DND-41 (cell line): ENCODE data around the gene VPS35L.

Experiments used
- EZH2 ChIP-seq: IDR thresholded peaks from 3 replicates; pipeline ENCODE4 v1.6.1; 2012; ENCODE audit warnings: borderline replicate concordance, low read depth, mild to moderate bottlenecking, moderate library complexity, low read length, inconsistent platforms; ENCODE audit not compliant: severe bottlenecking
- TF ChIP-seq, protein P1 (sequence below): IDR thresholded peaks from 2 replicates; pipeline ENCODE4 v1.5.1; 2012; ENCODE audit warnings: borderline replicate concordance, low read length, moderate library complexity, mild to moderate bottlenecking; ENCODE audit not compliant: poor library complexity, severe bottlenecking; ENCODE audit errors: extremely low read depth

DNA sequence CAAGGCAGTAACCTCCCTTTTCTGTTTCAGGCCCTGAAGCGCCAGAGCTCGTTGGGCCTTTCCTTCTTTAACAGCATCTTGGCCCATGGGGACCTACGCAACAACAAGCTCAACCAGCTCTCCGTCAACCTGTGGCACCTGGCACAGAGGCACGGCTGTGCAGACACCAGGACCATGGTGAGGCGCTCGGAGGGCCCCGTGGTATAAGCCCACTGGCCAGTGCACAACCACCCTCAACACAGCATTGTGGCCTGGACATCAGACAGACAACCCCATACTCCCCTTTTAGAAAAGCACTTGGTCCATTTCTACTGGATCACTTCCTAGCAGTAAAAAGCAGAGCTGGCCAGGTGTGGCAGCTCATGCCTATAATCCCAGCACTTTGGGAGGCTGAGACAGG lies 144.0 kb downstream of the VPS35L start:
- TF ChIP-seq, protein P1, sequence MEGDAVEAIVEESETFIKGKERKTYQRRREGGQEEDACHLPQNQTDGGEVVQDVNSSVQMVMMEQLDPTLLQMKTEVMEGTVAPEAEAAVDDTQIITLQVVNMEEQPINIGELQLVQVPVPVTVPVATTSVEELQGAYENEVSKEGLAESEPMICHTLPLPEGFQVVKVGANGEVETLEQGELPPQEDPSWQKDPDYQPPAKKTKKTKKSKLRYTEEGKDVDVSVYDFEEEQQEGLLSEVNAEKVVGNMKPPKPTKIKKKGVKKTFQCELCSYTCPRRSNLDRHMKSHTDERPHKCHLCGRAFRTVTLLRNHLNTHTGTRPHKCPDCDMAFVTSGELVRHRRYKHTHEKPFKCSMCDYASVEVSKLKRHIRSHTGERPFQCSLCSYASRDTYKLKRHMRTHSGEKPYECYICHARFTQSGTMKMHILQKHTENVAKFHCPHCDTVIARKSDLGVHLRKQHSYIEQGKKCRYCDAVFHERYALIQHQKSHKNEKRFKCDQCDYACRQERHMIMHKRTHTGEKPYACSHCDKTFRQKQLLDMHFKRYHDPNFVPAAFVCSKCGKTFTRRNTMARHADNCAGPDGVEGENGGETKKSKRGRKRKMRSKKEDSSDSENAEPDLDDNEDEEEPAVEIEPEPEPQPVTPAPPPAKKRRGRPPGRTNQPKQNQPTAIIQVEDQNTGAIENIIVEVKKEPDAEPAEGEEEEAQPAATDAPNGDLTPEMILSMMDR: no peak
- TF ChIP-seq EZH2: no peak
